Stimulated activated naive CD4-positive, alpha-beta T cell treated with Interleukin-2 at 50 U/mL for 16 hours (primary cell): ENCODE measurements around the gene MYL3.

Experiments
- DNase-seq: peaks from one replicate; lab custom pipeline; 2025; lab: John Stamatoyannopoulos, UW

MYL3 gene

DNA sequence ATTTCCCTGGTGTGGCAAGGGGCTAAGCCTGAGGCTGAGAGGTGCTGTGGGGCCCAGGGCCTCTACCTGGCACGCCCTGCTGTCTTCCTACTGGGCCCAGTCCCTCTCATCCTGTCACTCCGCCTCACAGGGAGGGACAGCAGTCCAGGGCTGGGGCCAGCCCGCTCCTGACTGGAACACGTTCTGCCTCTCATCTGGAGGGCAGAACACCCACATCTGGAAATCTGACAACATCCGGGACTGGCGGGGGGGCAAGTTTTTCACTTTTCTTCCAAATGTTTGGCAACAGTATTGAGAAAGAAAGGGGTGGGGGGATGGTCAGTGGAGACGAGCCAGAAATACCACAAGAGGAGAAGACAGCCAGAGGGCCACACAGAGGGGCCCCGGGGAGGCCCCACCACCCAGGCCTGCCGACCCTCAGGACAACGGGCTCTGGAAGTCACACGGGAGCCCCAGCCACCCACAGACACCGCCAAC is 1.8 kb upstream of the MYL3 start:
- no peak for DNase-seq

DNA sequence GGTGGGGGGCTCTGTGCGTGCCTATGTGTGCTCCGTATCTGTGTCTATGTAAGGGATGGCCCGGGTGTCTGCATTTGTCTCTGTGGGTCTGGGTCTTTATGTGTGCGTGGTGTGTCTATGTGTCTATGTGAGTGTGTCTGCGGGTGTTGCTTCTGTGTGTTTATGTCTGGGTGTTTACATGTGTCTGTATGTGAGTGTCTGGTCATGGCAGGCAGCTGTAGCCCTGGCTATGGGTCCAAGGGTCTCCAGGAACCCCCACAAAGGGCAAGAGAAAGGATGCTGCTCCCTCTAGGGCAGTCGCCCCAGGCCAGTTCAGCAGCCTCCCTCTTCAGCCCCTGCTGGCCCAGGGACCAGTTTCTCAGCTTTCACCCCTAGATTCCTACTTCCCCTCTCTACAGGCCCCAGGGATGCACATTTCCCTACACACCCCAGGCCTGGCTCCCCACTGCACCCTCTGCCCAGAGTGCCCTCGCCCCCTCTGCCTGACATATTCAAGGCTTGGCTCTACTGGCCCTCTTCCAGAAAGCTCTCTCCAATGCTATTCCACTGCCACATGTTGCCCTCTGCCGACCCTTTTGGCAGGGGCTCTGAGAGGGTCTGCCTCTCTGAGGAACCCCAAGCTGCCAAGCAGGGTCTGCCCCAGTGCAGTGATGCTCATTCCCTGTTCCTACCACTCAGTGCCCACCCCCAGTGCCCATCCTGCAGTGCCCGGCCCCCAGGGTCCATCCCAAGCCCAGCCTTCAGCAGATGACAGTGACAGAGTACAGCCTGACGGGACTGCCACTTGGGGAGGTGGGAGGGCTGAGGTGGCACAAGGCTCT is 1.0 kb upstream of the MYL3 start:
- DNase-seq: no peak

DNA sequence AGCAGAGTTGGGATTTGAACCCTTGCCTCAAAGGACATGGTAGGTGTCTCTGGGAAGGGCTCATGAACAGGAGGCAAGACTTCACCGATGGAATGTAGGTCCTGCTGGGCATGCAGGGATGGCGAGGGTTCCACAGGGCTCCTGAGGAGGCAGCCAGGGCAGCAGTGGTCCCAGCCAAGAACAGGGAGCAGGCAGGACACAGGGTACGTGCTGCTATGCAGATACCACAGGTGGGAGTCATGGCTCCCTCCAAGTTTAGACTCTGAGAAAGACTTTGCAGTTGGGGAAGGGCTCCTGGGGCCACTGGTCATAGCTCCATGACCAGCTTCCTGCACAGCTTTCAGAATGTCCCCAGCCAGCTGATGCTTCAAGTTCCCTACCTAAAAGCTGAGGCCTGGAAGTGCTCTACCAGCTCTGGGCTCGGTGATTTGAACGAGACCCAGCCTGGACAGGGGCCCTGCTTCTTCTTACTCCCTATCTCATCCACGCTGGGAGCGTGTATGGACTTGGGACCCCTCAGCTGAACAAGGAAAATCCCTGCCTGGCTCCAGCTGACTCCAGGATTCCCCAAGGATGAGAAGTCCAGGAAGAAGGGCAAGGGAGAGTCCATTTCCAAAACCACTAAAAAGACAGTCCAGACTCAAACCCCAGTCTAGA is 747 bp downstream of the MYL3 start:
- no peak for DNase-seq

DNA sequence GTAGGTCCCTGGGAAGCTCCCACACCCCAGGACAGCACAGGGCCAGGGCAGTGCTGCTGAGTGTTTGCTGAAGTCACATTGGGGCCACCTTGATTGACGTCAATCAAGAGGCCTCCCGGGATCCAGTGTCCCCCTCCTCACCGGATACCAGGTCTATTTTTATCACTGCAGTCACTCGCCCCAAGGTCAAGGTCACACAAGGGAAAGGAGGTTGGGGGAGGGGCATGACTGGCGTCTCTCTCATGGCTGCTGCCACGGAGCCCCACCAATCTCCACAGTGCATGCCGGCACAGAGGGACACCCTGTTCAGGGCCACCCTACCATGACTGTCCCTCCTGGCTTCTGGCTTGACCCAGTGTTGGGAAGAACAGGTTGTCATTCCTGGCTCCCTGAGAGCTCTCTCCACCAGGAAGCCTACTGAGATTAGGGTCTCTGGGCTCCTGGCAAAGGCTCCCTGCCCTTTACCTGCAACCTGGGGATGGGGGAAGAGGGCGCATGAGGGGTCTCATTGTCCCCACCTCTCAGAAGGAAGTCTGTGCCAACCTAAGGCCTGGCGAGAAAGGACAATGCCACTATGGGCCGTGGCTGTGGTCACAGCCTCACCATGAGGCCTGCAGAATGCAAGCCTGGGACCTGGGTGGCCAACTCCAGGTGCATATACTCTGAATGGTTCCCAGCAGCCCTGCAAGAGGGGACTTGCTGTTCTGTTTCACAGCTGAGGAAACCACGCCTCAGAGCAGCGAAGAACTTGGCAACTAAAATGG is 1.5 kb downstream of the MYL3 start:
- DNase-seq: no peak

DNA sequence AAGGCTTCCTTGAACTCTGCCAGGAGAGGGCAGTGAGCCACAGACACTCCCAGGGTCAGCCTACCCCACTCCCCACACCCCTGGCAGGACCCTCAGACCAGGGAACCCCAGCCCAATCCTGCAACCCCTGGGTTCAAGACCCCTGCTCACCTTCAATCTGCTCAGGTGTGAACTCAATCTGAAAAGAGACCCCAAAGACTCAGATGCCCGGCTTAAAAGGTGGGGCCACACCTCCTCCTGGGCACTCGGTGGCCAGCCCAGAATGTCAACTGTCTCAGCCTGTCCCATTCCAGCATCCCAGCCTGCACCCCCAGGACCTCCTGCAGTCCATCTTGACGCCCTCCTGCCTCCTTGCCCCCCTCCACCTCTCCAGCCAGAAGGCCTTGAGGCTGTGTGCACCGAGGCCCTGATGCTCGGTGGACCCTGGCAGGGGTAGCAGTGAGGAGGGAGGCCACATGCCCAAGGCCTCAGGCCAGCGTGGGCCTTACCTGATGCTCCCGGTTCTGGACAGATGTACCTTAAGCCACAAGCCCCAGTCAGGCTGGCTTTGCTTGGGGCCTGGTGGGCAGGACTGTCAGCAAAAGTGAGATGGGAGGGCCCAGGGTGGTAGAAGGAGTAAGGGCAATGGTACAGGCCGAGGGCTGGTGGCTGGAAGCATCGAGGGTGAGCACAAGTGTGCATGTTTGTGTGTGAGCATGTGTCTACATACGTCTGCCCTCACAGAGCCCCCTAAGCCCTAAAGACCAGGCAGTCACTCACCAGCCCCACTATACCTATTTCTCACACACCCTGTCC is 2.2 kb downstream of the MYL3 start:
- DNase-seq: no peak

DNA sequence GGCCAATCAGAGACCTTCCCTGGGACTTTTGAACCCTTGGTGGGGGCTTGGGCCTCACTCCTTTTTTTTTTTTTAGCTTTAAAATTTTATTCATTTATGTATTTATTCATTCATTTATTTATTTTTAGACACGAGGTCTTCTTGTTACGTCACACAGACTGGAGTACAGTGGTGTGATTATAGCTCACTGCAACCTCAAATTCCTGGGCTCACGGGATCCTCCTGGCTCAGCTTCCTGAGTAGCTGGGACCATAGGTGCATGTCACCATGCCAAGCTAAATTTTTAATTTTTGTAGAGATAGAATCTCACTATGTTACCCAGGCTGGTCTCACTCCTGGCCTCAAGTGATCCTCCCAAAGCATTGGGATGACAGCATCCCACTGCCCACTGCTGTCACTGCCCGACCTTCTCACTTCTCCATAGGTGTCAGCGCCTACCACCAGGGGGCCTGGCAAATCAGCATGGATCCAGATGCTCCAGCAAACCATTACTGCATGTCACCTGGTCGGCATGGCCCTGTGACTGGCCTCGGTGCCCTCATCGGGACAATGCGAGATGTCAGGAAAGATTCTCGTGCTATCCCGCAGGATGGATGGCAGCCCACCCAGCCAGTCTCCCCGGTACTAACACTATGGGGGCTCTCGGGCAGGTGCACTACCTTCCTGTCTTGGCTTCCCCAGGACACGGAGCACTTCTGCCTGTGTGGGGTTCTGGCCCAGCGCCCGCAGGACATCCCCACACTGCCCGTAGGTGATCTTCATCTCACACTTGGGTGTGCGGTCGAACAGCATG is 3.0 kb downstream of the MYL3 start:
- no peak for DNase-seq

DNA sequence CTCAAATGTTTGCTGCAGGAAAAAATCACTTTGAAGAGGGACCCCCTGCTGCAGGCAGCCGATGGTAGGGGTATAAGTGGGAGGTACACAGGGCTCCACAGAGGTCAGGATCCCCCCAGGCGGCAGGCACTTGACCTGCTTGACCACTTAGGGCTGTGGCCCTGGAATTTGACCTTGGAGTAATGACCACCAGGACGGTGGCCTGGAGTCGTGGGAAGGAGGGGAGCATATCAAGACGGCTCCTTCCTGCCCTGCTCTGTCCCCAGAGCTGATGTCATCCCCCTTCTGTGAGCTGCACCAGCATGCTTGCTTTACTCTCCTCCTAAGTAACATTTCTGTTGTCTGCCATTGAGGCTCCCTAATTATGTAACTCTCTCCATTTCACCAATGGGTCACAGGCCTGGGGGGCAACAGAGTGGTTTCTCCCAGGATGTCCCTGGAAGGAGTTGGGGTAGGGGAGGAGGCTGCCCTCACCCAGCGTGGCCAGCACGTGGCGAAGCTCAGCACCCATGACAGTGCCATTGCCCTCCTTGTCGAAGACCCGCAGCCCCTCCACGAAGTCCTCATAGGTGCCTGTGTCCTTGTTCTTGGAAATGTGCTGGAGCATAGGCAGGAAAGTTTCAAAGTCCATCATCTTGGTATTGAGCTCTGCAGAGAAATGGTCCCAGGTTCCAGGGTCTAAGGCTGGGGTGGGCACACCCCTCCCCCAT is 4.1 kb downstream of the MYL3 start:
- DNase-seq: no peak

DNA sequence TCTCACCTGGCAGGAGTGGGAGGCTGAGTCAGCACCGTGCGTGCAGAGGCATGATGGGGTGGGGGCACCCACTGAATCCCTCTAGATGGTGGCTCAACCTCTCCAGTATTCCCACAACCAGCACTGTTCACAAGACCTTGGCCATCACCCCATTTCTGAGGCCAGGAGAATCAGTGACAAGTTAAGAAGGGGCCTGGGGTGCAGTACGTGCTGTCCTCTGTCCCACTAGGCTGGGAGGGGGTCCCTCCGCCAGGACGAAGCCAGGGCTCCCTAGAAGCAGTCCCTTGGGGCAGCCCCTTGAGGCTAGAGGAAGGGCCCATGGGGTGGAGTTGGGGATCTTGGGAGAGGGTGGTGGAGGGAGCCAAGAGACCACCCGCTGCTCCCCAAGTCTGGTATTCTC is 4.8 kb downstream of the MYL3 start:
- no peak for DNase-seq

DNA sequence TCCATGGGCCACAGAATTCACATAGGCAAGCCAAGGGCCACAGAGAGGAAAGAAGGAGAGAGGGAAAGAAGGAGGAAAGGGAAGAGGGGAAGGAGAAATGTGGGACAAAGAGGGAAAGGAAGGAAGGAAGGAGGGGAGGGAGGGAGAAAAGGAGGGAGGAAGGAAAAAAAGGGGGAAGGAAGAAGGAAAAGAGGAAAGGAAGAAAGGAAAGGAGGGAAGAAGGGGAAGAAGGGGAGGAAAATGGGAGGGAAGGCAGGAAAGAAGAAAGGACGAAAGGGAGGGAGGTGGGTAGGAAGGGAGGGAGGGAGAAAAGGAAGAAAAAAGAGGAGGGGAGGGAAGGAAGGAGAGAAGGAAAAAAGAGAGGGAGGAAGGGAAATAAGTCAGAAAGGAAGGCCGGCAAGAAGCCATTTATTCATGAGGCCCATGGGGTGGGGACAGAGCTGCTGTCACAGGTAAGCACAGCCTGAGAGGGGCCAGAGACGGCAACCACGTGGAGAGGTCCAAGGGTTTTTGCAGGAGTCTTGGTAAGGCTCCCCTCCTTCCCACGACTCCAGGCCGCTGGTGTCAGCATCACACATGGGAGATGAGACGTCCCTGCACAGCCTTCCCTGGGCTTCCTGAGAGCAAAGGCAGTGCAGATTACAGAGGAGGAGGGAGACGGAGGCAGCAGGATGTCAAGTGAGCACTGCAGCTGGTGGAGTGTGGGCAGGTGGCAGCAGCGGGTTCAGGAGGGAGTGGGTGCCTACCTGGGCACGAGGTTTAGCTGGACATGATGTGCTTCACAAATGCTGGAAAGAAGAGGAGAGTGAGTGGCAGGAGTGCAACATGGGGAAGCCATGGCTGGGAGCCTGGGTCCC is 5.5 kb downstream of the MYL3 start:
- DNase-seq: no peak

DNA sequence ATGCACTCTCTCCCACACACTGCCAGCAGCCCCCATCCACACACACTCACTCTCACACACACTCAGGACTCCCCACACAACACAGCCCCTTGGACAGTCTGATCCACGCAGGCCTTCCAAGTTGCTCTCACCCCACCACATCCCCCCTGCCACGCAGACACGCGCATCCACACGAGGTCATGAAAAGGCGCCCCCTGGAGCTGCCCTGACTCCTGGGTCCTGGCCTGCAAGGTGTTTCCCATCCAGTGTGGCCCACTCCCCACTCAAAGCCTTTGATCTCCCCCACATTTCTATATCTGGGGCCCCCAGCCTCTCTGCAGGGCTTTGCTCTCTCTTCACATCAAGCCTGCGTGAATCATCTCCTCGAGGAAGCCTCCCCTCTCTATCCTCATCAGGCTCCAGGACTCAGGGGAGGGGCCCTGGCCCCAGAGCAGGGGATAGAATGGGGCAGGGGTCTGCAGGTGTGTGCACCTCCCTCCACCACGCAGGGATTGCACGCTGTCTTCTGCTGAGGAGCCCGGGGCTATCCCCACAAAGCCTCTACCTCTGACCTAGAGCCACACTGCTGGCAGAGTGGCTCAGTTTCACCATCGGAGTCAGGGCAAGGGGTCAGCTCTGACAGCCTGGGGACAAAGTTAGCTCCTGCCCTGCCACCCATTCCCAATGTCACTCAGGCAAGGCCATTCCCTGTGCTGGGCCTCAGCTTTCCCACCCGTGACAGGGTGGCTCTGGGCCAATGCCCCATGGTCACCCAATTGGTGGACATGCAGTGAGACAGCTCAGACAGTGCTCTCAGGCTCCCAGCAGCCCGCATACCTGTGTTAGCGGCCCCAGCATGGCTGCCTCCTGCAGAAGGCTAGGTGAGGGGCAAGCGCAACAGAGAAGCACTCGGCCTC is 6.4 kb downstream of the MYL3 start:
- DNase-seq: no peak

DNA sequence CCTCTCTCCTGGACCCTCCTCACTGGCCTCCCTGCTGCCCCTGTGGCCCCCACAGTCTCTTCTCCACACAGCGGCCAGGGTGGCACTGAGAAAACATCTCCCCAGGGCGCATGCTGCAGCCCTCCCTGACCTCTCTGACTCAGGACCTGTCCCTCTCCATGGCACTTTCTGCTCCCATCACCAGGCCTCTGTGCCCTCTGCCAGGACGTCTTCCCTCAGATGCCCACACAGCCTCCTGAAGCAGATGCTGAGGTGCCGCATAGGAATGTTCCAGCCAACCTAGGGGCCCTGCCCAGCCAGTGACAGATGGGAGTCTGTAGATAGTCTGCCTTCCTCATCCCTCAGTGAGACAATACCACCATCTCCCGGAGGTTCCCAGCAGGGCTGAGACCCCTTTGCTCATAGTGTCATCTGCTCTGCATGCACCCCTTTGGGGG is 8.7 kb downstream of the MYL3 start:
- no peak for DNase-seq

DNA sequence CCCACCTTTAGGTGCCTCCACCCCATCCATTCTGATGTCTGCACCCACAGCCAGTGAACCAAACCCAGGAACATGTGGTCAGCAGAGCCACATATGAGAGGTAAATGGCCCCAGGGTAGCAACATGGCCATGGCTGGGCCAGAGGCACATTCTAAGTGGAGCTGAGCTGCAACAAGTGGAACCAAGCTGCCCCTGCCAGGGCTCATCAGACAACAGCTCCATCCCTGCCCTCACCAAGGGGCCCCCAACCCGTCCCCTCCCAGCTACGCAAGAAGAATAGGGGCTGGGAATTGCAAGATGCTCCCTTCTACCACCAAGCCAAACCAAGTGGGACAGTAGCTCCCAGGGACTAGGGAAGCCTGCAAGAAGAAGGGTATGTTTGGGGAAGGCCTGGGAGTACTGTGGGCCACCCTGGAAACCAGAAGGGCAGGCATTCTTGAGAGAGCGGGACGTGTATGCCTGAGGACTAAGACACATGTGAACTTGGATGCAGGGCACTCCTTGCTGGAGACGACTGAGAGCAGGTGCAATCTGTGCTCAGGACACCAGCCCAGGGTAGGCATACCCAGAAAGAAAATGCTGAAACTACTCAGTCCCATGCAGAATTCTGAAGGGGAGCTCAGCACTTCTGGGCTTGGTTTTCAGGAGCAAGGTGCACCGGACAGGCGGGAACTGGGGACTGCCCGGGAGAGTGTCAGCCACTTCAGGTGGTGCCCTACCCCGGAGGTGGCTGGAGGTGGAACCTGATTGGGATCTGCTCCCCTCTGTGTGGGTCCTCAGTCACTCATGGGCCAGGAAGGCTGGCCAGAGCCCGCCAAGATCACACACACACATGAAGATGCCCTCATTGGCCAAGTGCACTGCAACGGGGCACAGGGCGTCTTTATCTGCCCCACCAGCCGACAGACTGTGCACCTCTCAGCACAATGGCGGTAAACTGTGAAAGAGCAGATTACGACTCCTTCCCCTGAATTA is 9.5 kb downstream of the MYL3 start:
- DNase-seq: no peak

DNA sequence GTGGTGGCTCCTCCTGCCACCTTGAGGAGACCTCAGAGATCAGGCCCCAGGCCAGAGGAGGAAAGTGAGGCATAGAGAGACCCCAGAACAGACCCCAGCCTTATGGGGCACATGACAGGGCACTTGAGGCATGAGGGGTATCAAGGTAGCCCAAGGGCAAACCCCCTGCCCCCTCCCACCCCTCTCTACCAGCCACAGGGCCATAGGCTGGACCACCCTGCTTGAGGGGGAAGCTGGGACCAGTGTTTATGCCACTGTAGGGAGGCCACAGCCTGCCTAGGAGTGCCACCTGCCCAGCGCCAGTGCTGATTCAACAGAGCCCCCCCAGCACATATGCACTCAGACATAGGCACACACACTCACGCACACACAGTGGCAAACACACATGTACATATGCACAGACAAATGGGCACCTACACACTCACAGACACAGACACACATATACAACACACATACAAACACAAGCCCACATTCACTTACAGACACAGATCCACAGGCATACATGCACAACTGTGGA is 10.3 kb downstream of the MYL3 start:
- no peak for DNase-seq

DNA sequence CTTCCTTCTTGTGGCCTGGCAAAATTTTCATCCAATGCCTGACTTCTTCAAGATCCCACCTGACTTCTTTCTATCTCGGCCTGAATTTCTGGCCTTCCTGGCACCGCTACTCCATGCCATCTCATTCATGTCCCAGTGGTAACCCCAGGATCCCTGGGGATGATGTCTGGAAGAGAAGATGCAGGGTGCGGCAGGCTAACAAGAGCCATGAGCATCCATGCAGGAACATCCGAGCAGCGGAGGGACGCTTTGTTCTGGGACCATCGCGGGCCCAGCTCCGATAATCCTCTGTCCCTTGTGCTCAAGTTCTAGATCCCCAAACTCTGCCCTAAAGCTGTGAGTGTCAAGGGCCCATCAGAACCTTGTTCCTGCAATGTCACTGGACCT is 10.9 kb downstream of the MYL3 start:
- DNase-seq: no peak

DNA sequence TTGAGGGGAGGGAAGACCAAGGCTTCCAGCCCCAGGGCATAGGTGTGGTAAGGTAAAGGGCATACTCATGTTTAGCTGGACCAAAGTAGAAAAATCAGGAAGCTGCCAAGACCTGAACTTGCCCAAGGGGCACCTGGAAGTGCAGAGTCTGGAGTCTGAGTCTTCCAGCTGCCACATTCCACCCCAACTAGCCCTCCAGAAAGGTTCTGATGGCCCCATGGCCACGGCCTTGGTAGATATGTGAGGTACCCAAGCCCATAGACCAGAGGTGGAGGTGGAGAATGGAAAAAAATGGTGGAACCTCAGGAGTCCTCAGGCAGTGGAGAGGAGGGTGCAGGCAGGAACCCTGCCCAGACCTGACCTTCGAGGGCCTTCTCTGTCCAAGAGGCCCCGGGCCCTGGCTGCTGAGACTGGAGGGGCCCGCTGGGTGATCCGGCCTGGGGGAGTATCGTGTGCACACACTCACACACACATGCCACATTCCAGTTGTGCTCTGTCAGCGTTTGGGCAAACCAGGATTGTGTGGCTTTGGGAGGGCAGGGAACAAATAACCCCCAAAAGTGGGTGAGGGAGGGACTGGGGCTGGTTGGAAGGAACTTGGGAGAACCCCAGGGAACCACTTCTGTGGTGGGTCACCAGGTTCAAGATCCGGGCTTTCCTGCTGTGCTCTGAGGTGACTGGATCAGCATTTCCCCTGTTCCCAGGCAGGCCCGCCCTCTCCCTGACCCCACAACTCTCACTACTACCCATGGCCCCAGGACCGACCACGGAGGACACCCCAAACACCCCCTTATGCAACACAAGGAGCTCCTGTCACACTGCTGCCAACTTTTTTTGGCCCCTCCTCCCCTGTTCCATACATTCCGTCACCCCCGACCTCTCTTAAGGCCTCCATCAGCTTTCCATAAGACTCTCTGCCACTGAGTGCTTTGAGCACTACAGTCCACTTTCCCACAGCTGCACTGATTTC is 11.6 kb downstream of the MYL3 start:
- DNase-seq: no peak

DNA sequence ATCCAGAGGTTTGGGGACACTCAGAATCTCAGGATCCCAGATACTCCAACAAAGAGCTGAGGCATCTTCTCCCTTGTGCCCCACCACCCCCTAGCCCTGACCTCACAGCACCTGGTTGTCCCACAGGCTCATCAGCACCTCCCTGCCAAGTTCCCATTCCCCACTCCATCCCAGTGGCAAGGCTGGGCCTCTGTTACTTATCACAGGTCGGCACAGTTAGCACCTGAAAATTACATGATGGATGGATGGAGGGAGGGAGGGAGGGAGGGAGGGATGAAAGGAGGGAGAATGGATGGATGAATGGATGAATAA is 12.8 kb downstream of the MYL3 start:
- no peak for DNase-seq
